GM12872 (cell line): Measurements from ENCODE around the gene TMIE.

Experiments
- TF ChIP-seq, protein P1 (sequence below): IDR thresholded peaks from 3 replicates; pipeline ENCODE4 v1.5.1; 2011; ENCODE audit warnings: low read depth, mild to moderate bottlenecking, low read length, moderate library complexity; ENCODE audit not compliant: insufficient read depth

The TMIE gene

DNA sequence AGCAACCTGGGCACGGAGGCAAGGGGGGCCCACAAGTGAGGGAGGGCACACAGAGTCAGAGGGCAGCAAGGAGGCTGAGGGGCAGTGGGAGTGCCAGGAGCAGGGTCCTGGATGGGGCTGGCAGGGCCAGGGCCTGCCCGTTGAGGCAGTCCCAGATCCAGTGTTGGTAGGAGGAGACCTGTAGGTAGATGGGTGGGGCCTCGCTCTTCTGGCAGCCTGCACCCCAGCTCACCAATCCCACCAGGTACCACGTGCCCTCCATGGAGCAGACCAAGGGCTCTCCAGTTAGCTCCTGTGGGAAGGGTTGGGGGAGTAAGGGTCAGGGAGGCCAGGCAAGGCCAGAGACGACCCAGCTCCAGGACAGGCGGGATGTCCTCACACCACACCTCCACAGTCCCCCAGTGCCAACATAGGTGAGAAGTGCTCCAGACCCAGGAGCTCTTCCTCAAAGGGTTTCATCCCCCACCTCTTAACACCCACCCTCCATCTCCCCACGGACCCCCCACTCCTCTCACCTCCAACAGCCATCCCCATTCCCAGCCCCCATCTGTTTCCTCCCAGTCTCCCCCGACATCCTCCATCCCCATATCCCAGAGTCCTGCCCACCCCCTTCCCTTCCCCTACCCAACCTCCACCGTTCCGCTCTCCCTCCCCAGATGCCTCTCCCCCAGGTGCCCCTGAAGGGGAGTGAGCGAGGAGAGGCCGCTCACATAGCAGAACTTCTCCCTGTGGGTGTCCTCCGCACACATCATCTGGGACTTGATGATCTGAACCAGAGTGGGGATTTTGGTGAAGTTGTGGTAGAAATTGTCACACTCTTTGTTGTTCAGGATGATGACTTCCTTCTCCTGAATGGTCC, 11.2 kb downstream of the TMIE start:
- TF ChIP-seq, protein P1, sequence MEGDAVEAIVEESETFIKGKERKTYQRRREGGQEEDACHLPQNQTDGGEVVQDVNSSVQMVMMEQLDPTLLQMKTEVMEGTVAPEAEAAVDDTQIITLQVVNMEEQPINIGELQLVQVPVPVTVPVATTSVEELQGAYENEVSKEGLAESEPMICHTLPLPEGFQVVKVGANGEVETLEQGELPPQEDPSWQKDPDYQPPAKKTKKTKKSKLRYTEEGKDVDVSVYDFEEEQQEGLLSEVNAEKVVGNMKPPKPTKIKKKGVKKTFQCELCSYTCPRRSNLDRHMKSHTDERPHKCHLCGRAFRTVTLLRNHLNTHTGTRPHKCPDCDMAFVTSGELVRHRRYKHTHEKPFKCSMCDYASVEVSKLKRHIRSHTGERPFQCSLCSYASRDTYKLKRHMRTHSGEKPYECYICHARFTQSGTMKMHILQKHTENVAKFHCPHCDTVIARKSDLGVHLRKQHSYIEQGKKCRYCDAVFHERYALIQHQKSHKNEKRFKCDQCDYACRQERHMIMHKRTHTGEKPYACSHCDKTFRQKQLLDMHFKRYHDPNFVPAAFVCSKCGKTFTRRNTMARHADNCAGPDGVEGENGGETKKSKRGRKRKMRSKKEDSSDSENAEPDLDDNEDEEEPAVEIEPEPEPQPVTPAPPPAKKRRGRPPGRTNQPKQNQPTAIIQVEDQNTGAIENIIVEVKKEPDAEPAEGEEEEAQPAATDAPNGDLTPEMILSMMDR: no peak

DNA sequence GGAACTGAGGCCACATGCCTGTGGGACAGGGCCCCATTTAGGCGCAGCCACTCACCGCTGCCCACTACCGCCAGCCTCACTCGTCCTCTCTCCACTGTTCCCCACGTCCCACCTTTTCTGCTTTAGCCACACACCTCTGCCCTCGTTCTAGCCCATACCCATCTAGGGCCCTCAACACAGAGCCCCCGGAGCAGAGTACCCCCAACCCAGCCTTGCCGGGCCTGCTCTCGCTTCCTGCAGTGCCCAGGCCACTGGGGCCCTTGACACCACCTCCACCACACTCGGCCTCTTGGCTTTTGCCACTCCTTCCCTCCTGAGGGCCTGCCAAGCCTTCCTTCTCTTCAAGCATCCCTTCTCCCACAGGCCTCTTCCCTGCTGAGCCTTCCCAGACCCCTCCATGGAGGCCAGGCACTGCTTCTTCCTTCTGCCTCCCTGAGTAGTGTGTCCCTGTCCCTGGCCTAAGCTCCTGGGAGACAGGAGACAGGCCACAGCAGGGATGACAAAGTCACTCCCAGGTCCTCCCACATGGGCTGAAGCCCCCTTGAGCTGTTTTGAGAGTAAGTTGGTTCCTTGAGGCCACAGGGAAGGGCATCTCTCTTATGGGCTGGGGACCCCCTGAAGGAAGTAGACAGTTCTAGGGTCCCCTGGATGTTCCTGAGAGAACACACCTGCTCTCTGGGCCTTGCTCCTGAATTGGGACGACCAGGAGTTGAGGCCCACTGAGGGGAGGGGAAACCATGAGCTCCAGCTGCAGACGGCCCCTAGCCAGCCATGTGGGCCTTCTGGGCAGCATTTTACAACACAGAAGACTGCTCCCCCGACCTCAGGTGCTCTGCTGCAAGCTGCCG, 12.1 kb downstream of the TMIE start:
- TF ChIP-seq, protein P1: no peak

- TF ChIP-seq, protein P1: no peak
Observed at GRCh38 chr3:46713898-46714552, 12.8 kb downstream of the TMIE start.

GRCh38 chr3:46714728-46715506, 13.7 kb downstream of the TMIE start:
- TF ChIP-seq, protein P1: no peak

- TF ChIP-seq, protein P1: no peak
Observed at GRCh38 chr3:46715507-46716175, 14.4 kb downstream of the TMIE start.

- TF ChIP-seq, protein P1: no peak
Observed at GRCh38 chr3:46716461-46717441, 15.6 kb downstream of the TMIE start.
